PC-9 (cell line): Measurements from ENCODE around the gene CPS1. TPM values are rescaled to one million over a fixed set of nuclear protein-coding genes. Genes with fewer than 3 reads are reported as not detected.

ENCODE experiments used
- BruUV-seq: library from RNA; stranded (reverse); fragments of 400-500 nt; replicated peaks from 2 replicates; lab custom pipeline; 2021; lab: Mats Ljungman, UMichigan
- CTCF ChIA-PET: fragments of 300-600 bp; sonication (Branson Sonifier 250); formaldehyde crosslinking; loops from one replicate; lab custom pipeline; 2022; ENCODE audit warnings: antibody characterized with exemption; lab: Charles Lee
- POLR2A ChIA-PET: fragments of 300-600 bp; sonication (Branson Sonifier 250); formaldehyde crosslinking; loops from one replicate; lab custom pipeline; 2022; ENCODE audit warnings: antibody characterized with exemption; ENCODE audit not compliant: unreplicated experiment; lab: Charles Lee
- DNase-seq, 2 experiments: peaks; one replicate each; pipeline versions ENCODE4 v3.0.0 to v3.0.0-alpha.2; 2015 to 2022; ENCODE audit warnings: mixed read lengths in 1 of 2
- H2AFZ ChIP-seq: fragments of 200-600 bp; sonication (generic); 2 replicates; pipeline ENCODE4 v1.8.1; 2017; ENCODE audit warnings: antibody characterized with exemption
- H3F3A ChIP-seq: fragments of 200-600 bp; sonication (generic); 2 replicates; pipeline ENCODE4 v1.8.1; 2017; ENCODE audit warnings: antibody characterized with exemption, mild to moderate bottlenecking, low read depth; ENCODE audit not compliant: insufficient read depth
- H3K27ac ChIP-seq: fragments of 200-600 bp; sonication (generic); 2 replicates; pipeline ENCODE4 v1.6.1; 2016; ENCODE audit warnings: mixed run types
- H3K27me3 ChIP-seq: fragments of 200-600 bp; sonication (generic); 2 replicates; pipeline ENCODE4 v1.6.1; 2016; ENCODE audit warnings: low read depth, mixed run types; ENCODE audit not compliant: insufficient read depth
- H3K36me3 ChIP-seq: fragments of 200-600 bp; sonication (generic); 2 replicates; pipeline ENCODE4 v1.6.1; 2016; ENCODE audit warnings: low read depth, mixed run types
- H3K4me1 ChIP-seq: fragments of 200-600 bp; sonication (generic); replicated peaks from 2 replicates; pipeline ENCODE4 v1.6.1; 2016; ENCODE audit warnings: mixed run types; ENCODE audit not compliant: insufficient read depth
- H3K4me2 ChIP-seq: fragments of 200-600 bp; sonication (generic); 2 replicates; pipeline ENCODE4 v1.6.1; 2017; ENCODE audit warnings: mixed run types
- H3K4me3 ChIP-seq: fragments of 200-600 bp; sonication (generic); 2 replicates; pipeline ENCODE4 v1.6.1; 2016; ENCODE audit warnings: mixed run types
- H3K79me2 ChIP-seq: fragments of 200-600 bp; sonication (generic); 2 replicates; pipeline ENCODE4 v1.6.1; 2017; ENCODE audit warnings: low read depth, mixed run types
- H3K9me2 ChIP-seq: fragments of 200-600 bp; sonication (generic); 2 replicates; pipeline ENCODE4 v1.8.1; 2017; ENCODE audit warnings: mild to moderate bottlenecking; ENCODE audit not compliant: insufficient read depth
- H3K9me3 ChIP-seq: fragments of 200-600 bp; sonication (generic); 2 replicates; pipeline ENCODE4 v1.8.1; 2016; ENCODE audit warnings: low read depth; ENCODE audit not compliant: insufficient read depth
- H4K20me1 ChIP-seq: fragments of 200-600 bp; sonication (generic); 2 replicates; pipeline ENCODE4 v1.8.1; 2017; ENCODE audit not compliant: insufficient read depth
- EZH2 ChIP-seq: fragments of 200-600 bp; sonication (generic); IDR thresholded peaks from 2 replicates; pipeline ENCODE4 v1.8.0; 2017; ENCODE audit warnings: antibody characterized with exemption, low read depth
- intact Hi-C: fragments of 100-400 bp; cut with micrococcal nuclease; formaldehyde crosslinking; loops from one replicate; pipeline ENCODE4 v1.10.0; 2022; ENCODE audit not compliant: unreplicated experiment
- total RNA-seq: library from RNA; stranded (reverse); gene quantifications from 2 replicates; pipeline ENCODE4 v1.2.3, GENCODE V29; 2021
- TF ChIP-seq, protein P1 (sequence below): fragments of 200-600 bp; sonication (generic); conservative IDR thresholded peaks from 2 replicates; pipeline ENCODE4 v1.6.1; 2017; ENCODE audit warnings: mixed run types, antibody characterized with exemption, mild to moderate bottlenecking, moderate library complexity

Gene CPS1
- total RNA-seq, 1 experiment from 2014 or later: 27.5 TPM

- no peaks in the 10 kb centered on the region for H4K20me1 ChIP-seq
- BruUV-seq: no TSS peak
- no peaks in the 10 kb centered on the region for H3K9me2 ChIP-seq
- ChIA-PET CTCF (no interaction called here), POLR2A (no interaction called here)
- H3F3A ChIP-seq: no peaks in the 10 kb centered on the region
- intact Hi-C loops: no loop called here
- no peak overlapping the region for H3K4me3 ChIP-seq
- no peak overlapping the region for H3K4me2 ChIP-seq
- TF ChIP-seq, protein P1, sequence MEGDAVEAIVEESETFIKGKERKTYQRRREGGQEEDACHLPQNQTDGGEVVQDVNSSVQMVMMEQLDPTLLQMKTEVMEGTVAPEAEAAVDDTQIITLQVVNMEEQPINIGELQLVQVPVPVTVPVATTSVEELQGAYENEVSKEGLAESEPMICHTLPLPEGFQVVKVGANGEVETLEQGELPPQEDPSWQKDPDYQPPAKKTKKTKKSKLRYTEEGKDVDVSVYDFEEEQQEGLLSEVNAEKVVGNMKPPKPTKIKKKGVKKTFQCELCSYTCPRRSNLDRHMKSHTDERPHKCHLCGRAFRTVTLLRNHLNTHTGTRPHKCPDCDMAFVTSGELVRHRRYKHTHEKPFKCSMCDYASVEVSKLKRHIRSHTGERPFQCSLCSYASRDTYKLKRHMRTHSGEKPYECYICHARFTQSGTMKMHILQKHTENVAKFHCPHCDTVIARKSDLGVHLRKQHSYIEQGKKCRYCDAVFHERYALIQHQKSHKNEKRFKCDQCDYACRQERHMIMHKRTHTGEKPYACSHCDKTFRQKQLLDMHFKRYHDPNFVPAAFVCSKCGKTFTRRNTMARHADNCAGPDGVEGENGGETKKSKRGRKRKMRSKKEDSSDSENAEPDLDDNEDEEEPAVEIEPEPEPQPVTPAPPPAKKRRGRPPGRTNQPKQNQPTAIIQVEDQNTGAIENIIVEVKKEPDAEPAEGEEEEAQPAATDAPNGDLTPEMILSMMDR: no peak
- no peaks in the 10 kb centered on the region for H3K27me3 ChIP-seq
- H3K27ac ChIP-seq: no peak overlapping the region
- no peak overlapping the region for H2AFZ ChIP-seq
- H3K36me3 ChIP-seq: no peaks in the 10 kb centered on the region
- H3K79me2 ChIP-seq: no peaks in the 10 kb centered on the region
- DNase-seq: no peak
- H3K9me3 ChIP-seq: no peaks in the 10 kb centered on the region
- H3K4me1 ChIP-seq: no peaks in the 10 kb centered on the region
These were observed 15.0 kb upstream of the CPS1 start for GRCh38 chr2:210541290-210541902.

- no peak overlapping the region for H3K27ac ChIP-seq
- H4K20me1 ChIP-seq: no peaks in the 10 kb centered on the region
- ChIA-PET CTCF (no interaction called here), POLR2A (no interaction called here)
- H3F3A ChIP-seq: no peaks in the 10 kb centered on the region
- no peaks in the 10 kb centered on the region for H3K4me1 ChIP-seq
- no peak overlapping the region for H3K4me2 ChIP-seq
- intact Hi-C loops: no loop called here
- no peak overlapping the region for H2AFZ ChIP-seq
- no peaks in the 10 kb centered on the region for H3K9me3 ChIP-seq
- DNase-seq: no peak
- no TSS peak for BruUV-seq
- H3K27me3 ChIP-seq: no peaks in the 10 kb centered on the region
- no peaks in the 10 kb centered on the region for H3K9me2 ChIP-seq
- H3K79me2 ChIP-seq: no peaks in the 10 kb centered on the region
- no peaks in the 10 kb centered on the region for H3K36me3 ChIP-seq
- TF ChIP-seq, protein P1: no peak
- no peak for TF ChIP-seq EZH2
- H3K4me3 ChIP-seq: no peak overlapping the region
These were observed 12.3 kb upstream of the CPS1 start for GRCh38 chr2:210544007-210544590.

DNA sequence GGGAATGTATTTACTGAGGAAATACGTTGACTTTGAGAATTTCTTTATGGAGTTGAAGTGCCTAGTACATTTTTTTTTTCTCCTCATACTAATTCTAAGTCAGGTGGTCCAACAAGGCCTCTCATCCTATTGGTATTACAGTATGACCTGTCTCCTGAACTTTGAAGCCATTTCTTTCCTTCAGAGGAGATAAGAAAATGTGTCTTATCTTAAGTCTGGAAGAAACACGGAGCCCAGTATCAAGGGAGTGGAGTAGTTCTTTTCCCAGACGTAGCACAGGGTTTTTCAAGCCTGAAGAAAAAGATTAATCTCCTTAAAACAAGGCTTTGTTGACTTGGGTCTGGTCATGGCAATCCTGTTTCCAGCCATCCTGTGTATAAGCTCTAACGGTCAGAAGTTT is 11.6 kb upstream of the CPS1 start:
- Histone ChIP-seq H3F3A (no peaks in the 10 kb centered on the region), H4K20me1 (no peaks in the 10 kb centered on the region), H3K9me2 (no peaks in the 10 kb centered on the region), H3K27me3 (no peaks in the 10 kb centered on the region), H3K27ac (no peak overlapping the region), H2AFZ (no peak overlapping the region), H3K4me3 (no peak overlapping the region), H3K79me2 (no peaks in the 10 kb centered on the region), H3K9me3 (no peaks in the 10 kb centered on the region), H3K4me1 (no peaks in the 10 kb centered on the region), H3K36me3 (no peaks in the 10 kb centered on the region), H3K4me2 (no peak overlapping the region)
- DNase-seq: no peak
- POLR2A ChIA-PET: no interaction called here
- intact Hi-C loops: no loop called here
- no TSS peak for BruUV-seq
- no peak for TF ChIP-seq EZH2
- TF ChIP-seq, protein P1: no peak
- CTCF ChIA-PET: no interaction called here
